NCI-H2081 (cell line): Measurements from ENCODE around the gene NAT9.
A peak's percentile ranks its signal among the peaks of the same experiment; 100 is the strongest.

ENCODE experiments used
- DNase-seq, 2 experiments: peaks; one replicate each; lab custom pipeline; 2025; lab: John Stamatoyannopoulos, UW

NAT9 gene

GRCh38 chr17:74779948-74780400 is 3.8 kb upstream of the NAT9 start:
- no peak for DNase-seq

GRCh38 chr17:74779501-74779900 is 3.4 kb upstream of the NAT9 start:
- no peak for DNase-seq

GRCh38 chr17:74778960-74779359 is 2.8 kb upstream of the NAT9 start:
- no peak for DNase-seq

GRCh38 chr17:74777901-74778515 is 1.9 kb upstream of the NAT9 start:
- no peak for DNase-seq

GRCh38 chr17:74776990-74777389 is 845 bp upstream of the NAT9 start:
- DNase-seq: no peak

- no peak for DNase-seq
Measured at GRCh38 chr17:74775409-74776043, 619 bp downstream of the NAT9 start.

GRCh38 chr17:74773871-74774286 is 2.3 kb downstream of the NAT9 start:
- no peak for DNase-seq

- no peak for DNase-seq
Measured at GRCh38 chr17:74773414-74773813, 2.7 kb downstream of the NAT9 start.

- no peak for DNase-seq
Measured at GRCh38 chr17:74772053-74772452, 4.1 kb downstream of the NAT9 start.

- no peak for DNase-seq
Measured at GRCh38 chr17:74771319-74771914, 4.7 kb downstream of the NAT9 start.

GRCh38 chr17:74770498-74771318 is 5.4 kb downstream of the NAT9 start:
- DNase-seq: peak in 1 of 2 experiments; percentile 31

- no peak for DNase-seq
Measured at GRCh38 chr17:74769856-74770497, 6.2 kb downstream of the NAT9 start.

- DNase-seq: no peak
Measured at GRCh38 chr17:74769266-74769855, 6.8 kb downstream of the NAT9 start.

- no peak for DNase-seq
Measured at GRCh38 chr17:74768763-74769114, 7.4 kb downstream of the NAT9 start.

GRCh38 chr17:74768069-74768762 is 7.9 kb downstream of the NAT9 start:
- DNase-seq: no peak

- no peak for DNase-seq
Measured at GRCh38 chr17:74767111-74767516, 9.0 kb downstream of the NAT9 start.

GRCh38 chr17:74766413-74766812 is 9.7 kb downstream of the NAT9 start:
- no peak for DNase-seq

GRCh38 chr17:74764751-74765286 is 11.3 kb downstream of the NAT9 start:
- no peak for DNase-seq

GRCh38 chr17:74763565-74764387 is 12.4 kb downstream of the NAT9 start:
- DNase-seq: no peak

- no peak for DNase-seq
Measured at GRCh38 chr17:74761931-74762330, 14.2 kb downstream of the NAT9 start.
